SIG-M5 (cell line): Measurements from ENCODE around the gene MTHFD1.

Experiments used
- DNase-seq: peaks from one replicate; lab custom pipeline; 2025; lab: John Stamatoyannopoulos, UW

Gene MTHFD1

DNA sequence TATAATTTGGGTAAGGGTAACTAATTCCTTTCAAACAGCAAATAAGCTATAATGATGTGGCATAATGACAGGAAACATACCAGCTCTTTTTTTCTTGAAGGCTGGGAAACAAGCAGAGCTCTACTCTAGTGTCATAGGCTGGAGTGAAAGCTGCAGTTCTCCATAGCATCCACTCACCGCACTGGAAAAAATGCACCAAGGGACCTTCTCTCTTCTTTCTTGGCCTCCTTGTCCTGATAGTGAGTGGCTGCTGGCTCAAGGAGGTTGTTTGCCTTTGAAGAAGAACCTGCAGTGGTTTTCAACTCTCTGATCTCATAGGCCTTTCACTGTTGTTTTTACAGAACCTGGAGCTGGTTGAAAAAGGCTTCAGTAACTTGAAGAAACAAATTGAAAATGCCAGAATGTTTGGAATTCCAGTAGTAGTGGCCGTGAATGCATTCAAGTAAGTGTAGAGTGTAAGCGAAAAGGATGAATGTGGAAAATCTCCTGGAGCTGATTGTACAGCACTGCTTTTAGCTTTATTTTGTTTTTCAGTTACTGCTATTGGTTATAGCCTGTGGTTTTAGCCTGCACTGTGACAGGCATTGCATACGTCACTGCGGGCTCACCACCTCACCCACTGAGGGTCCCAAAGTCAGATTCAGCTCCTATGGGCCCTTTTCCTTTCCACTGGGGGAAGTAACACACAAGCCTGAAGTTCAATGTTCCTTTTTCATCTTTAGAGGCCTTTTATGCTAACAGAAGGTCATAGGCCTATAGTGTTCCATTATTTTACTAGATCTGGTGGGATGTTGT is 59.9 kb downstream of the MTHFD1 start:
- DNase-seq: no peak

DNA sequence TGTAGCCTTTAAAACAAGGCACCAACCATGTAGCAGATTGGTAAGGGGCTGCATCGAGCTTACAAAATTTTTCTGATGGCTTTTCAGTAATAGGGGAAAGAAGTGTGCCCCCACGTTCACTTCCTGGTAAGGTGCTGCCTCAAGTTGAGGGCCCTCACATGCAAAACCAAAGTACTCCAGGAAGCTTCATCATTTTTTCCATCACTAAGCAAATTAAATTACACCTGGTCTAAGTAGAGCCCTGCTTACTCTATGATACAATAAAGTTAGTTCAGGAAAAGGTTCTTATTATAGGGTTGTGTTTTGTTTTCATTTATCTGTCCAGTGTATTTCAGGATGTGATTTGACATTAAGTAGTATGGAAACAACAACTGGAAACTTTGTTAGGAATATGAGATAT is 62.1 kb downstream of the MTHFD1 start:
- DNase-seq: no peak

DNA sequence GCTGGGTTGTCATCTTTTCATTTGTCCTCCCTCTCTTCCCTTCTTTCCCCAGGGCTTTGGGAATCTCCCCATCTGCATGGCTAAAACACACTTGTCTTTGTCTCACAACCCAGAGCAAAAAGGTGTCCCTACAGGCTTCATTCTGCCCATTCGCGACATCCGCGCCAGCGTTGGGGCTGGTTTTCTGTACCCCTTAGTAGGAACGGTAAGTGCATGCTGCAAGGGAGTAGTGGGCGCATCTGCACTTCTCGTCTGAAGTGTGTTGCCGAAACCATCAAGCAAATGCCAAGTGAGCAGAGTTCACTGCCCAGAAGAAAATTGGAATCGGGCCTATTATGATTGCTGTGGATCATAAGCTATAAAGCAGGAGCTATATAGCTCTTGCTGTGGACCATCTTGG is 66.5 kb downstream of the MTHFD1 start:
- no peak for DNase-seq

DNA sequence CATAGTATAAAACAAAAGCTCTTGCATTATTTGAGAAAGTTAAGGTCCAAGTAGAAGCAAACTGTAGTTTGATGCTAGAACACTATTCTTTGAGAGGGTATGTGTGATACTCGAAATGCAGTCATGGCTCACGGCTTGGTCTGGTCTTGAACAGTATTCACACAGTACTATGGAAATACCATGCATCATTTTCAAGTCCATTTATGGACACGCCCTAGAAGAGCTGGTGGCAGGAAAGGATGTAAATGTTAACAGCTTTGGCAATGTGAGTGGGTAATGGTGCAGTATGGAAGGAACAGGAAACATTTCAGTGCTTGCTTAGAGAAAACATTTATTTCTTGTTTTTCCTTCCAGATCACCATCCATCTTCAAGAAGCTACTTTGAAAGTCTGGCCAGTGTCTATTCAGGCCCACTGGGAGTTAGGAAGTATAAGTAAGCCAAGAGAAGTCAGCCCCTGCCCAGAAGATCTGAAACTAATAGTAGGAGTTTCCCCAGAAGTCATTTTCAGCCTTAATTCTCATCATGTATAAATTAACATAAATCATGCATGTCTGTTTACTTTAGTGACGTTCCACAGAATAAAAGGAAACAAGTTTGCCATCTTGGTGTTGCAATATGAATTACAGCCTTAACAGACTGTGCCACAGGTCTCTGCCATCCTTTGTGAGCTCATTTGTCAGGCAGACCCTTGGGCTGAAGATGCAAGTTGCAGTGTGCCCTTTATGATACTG is 71.4 kb downstream of the MTHFD1 start:
- DNase-seq: no peak

DNA sequence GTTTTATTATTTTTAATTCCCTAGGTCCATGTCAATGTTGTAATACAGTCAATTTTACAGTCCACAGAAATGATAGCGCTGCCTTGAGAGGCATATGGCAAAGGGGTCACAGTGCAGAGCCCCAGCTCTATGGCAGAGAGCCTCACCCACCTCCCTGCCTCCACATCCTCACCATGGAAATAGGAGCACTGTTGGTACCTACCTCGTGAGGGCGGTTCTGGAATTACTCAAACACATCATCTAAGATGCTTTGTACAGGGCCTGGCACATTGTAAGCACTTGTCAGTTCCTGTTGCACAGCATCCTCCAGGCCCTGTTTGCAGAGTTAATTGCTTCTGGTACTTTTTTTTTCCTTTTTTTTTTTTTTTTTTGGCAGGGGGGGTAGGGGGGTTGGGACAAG is 73.1 kb downstream of the MTHFD1 start:
- DNase-seq: no peak

DNA sequence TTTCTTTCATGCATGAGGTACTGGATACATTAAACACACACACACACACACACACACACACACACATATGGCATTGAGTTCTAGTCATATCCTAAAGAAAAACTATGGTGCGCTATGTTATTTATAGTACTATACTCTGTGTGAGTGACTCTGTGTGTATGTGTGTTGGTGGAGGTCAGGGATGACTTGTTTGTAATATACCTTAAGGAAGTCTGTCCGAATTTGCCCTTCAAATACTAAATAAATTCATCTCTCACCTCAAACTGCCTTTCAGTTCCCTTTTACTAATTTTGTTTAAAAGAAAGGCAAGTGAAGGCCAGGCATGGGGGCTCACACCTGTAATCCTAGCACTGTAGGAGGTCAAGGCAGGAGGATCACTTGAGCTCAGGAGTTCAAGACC is 75.0 kb downstream of the MTHFD1 start:
- DNase-seq: no peak

DNA sequence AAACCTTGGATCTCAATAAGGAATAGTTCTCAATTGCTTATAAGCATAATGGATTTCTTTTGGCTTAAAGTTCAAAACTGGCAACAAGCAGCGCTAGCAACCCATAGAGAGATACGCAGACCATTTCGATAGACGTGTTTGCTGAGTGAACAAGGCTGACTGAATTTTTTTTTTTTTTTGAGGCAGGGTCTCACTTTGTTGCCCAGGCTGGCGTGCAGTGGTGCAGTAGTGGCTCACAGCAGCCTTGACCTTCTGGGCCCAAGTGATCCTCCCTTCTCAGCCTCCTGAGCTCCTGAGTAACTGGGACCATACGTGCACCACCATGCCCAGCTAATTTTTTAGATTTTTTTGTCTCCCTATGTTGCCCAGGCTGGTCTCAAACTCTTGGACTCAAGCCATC is 75.7 kb downstream of the MTHFD1 start:
- no peak for DNase-seq

DNA sequence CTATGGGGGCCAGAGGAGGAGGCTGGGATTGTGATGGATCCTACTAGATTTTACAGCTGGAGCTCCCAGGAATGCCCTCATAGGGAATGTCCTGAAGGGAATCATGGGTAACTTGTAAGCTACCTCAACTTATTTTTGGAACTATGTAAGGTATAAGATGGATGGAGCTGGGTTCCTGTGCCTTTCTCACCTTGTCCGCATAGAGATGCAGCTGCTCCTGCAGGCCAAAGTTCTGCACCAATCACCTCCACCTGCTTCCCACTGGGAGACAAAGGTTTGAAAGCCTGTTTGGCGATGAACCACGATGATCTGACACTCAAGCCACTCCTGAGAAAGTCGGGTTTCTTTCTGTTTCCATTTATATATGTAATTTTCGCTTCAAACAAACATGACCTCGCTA is 76.5 kb downstream of the MTHFD1 start:
- no peak for DNase-seq

DNA sequence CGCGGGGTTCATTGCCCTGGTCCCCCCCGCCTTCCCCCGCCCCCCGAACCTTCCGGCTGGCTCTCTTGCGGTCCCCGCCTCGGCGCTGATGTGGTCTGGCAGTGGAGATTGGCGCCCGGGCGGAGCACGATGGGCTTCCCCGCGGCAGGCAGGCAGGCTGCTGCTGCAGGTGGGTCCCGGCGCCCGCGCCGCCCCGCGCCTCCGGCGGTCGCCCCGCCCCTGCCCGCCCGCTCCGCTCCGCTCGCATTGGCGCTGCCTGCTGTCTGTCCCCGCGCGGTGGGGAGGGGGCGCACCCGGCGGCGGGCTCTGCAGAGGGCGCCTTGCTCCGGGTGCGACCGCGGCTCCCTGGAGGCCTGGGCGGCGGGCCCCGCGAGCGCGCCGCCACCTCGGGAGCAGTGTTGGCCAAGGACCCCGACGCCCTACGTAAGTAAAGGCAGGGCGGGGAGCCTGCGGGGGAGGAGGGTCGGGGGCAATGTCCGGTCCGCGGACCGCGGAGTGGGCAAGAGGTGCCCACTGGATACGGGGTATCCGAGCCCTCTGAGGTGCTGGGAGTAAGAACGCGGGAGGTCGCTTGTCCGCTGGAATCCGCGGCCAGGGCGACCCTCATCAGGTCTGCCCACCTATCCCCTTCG is 77.2 kb downstream of the MTHFD1 start, which contains the start of gene AKAP5:
Gene AKAP5 (plus strand): TSS at position 309 of the 632 bp plus-strand sequence. CDS start 2,896 bp downstream, outside the sequence.
- DNase-seq: no peak

DNA sequence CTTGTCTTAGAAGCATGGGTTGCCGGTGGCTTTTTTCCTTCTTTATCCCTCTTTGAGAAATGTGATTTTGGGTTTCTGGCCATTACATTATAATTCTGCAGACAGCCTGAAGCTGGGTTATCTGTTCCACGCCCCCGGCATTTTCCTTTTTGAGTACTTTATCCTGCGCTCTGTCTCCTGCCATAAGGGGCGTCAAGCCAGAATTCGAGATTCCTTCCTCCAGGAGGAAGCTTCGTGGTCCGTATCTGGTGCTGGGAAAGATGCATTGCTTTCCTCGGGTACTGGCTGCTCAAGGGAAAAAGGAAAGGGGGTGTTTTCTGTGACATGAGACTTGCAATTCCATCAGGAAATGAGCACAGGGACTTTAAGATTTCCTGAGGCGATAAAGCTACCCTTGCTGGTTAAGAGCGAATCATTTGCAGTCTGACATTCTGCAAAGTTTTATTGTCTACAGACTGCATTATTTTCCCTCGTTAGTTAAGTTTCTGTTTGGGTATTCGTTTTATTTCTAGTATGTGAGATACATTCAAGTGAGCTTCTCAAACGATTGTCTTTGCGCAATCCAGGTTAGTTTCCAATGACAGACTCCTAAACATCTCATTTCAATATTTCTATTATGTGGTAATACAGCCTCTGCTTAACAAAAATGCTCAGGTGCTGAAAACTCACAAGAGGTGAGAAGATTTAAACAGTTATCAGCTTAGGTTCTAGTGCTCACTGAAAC is 77.8 kb downstream of the MTHFD1 start:
- no peak for DNase-seq

DNA sequence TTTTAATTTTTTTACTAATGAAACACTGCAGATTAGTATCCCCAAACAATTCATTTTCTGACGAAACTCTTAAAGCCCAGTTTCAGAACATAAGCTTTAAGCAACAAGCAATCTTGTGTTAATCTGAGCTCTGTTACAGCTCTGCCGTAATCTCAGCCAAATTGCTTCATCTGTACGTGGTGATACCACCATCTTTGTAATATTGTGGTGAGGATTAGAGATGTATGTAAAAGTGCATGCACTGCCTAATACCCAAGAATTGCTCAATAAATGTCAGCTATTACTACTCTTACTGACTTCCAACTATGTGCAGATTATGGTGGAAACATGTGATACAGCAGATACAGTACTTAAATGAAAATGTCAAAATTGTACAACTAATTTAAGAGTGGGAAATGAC is 78.9 kb downstream of the MTHFD1 start:
- DNase-seq: no peak

DNA sequence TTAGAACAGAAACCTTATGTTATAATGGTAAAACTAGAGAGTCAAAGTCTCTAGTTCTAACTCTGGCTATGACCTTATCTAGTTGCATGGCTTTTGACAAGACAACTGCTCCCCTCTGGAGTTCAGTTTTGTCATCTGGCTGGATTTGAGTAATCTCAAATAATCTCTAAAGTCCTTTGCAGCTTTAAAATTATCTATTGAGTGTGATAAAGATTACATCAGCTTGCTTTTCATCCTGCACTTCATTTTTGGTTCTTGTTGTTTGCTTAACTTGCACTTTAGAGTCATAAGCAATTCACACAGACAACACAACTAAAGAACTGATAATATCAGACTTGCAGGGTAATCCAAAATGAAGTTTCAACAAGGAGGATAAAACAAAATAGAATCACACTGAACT is 79.4 kb downstream of the MTHFD1 start:
- no peak for DNase-seq

DNA sequence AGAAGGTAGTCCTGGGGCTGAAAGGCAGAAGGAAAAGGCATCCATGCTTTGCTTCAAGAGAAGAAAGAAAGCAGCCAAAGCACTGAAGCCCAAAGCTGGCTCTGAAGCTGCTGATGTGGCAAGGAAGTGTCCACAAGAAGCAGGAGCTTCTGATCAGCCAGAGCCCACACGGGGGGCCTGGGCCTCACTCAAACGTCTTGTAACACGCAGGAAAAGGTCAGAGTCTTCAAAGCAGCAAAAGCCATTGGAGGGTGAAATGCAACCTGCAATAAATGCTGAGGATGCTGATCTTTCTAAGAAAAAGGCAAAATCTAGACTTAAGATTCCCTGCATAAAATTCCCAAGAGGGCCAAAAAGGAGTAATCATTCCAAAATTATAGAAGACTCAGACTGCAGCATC is 80.3 kb downstream of the MTHFD1 start:
- no peak for DNase-seq

DNA sequence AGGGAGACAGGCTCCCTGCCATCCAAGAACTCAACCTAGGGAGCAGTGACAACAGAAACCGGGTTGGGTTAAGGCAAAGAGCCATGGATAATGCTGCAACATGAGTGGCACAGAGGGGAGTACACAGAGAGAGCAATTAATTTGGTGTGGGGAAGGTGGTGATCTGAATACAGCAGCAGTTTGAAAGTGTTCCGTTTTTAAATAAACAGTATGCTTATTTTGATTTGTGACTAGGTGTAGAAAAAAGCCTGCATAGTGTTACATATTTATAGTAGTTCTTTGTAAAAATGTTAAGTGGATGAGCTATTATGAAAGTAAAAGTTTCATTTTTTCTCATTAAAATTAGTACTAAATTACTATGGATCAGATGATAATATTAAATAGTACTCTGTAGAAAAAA is 85.9 kb downstream of the MTHFD1 start:
- no peak for DNase-seq

DNA sequence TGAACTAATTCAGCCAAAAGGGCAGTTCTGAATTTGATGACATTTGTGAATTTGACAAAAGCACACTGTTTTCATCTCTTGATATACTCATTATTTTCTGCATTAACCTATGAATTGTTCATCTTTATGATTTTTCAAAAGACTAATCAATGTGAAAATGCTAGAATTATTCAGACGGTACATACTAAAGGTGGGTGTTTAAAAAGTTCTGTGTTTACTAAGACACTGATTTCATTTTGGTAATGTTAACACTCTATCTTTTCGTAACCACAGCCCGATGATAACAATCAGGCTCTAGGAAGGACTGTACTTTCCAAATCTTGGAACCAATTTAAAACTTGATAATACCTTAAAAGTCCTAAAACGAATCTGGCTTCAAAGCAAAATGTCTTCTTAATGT is 86.5 kb downstream of the MTHFD1 start:
- DNase-seq: no peak

DNA sequence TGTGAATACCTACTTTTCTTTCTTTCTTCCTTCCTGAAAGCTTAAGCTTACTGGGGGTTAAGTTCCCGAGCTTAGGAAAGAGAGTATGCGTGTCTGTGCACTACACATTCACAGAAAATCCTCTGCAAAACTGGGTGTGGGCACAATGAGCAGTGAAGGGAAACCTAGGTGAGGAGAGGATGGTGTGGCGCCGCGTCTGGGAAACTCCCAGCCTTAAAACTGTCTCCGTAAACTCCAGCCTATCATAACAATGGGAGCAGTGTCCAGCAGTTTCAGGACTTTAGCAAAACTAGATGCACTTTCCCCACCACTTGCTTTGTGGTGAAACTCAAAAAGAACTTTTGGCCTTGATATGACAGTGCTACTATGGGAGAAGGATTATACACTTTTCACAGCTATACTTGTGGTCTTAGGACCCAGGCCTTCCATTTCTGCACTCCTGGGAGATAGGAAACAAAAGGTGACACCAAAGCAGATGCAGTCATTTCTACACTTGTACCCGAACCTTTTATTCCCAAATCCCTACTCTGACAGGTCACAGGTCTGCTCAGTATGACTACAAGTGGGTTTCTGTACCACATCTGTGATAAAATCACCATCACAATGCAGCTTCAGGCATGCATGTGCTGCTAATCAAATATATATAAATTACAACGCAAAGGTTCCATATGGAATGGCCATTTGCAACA is 87.6 kb downstream of the MTHFD1 start:
- no peak for DNase-seq

DNA sequence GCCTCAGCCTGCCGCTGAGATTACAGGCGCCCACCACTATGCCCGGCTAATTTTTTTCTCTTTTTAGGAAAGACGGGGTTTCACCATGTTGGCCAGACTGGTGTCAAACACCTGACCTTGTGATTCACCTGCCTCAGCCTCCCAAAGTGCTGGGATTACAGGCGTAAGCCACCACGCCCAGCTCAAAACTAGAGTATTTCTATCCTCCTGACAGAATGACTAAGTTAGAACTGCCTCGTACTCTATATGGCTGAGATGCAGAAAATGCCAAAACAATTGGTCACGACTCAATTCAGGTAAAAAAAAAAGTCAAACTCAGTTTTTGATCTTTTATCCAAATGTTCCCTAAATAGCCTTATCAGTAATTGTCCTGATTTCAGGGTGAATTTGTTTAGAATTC is 88.3 kb downstream of the MTHFD1 start:
- DNase-seq: no peak

DNA sequence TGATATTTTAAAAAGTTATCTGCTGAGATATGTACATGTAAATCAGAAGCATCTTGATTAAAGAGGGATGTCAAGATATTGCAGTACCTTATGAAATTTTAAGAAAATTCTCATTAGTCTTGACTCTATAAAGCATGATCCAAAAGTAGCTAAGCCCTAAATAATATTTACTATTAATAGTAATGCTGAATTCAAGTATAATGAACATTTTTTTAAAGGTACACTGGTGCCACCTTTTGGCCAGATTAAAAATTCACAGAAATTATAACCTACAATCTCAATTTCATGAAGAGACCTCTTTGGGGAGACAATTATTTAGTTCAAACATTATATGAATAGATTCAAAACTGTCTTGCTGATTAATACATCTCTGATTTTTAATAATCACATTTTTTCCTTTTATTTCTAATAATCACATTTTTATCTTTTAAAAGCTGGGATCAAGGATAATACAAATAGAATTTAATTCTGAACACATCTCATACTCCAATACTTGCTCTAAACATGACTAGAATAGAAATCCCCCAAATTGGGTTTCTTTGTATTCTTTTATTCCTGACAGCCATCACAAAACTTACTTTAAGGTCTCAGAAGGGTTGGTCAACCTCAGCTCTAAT is 90.6 kb downstream of the MTHFD1 start:
- DNase-seq: no peak

DNA sequence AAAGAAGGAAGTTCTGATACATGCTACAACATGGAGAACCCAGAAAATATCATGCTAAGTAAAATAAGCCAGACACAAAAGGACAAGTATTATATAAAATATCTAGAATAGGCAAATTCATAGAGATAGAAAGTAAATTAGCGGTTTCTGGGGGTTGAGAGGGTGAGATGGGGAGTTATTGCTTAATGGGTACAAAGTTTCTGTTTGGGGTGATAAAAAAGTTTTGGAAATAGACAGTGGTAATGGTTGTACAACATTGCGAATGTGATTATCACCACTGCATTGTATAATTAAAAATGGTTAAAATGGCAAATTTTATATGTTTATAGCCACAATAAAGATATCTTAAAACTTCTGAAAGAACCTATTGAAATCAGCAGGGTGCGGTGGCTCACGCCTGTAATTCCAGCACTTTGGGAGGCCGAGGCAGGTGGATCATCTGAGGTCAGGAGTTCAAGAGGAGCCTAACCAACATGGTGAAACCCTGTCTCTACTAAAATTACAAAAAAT is 100.5 kb downstream of the MTHFD1 start:
- DNase-seq: no peak

DNA sequence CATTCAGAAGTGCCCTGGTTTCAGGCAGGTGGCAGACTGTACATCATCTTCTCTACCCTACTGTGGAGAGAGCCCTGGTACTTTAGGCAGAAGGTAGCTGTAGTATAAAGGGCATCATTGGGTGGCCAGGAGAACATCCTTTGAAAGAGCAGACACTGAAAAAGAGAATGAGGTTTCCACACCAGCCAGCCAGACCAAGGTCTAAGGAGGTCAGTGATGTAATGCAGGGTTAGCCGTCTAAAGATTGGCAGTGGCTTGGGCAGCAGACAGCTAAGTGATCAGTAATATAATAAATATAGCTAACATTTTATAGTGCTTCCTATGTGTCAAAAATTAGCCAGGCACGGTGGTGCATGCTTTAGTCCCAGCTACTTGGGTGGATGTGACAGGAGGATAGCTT is 103.5 kb downstream of the MTHFD1 start:
- DNase-seq: no peak

DNA sequence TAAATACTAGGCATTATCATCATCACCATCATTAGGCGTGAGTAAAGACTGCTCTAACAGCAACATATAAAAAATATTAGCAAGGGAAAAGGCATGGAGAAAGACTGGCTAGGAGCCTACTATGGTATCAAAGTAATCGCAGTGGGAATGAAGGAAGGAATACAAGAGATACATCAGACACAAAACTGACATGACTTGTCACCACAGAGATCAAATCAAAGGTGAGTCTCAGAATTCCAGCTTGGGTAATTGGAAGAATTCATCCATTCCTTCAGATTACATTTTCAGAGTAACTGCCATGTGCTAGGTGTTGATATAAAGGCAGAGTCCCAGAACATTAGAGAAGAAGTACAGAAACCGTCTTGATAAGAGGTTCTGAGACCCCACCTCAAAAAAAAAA is 105.3 kb downstream of the MTHFD1 start:
- DNase-seq: no peak
